ENCODE measurements around the gene TRRAP.

GRCh38 chr7:98869597-98870120 is 8.7 kb upstream of the TRRAP start, which contains the start of gene TMEM130:
- no peak for TF ChIP-seq POLR2A (IDR thresholded peaks at IDR 0.05; ENCODE audit: low read length)
- TF ChIP-seq CTCF (IDR thresholded peaks at IDR 0.05), result no peak
- TF ChIP-seq GATA3 (IDR thresholded peaks at IDR 0.05; ENCODE audit: borderline replicate concordance), result no peak
- TF ChIP-seq PHF8 (IDR thresholded peaks at IDR 0.05; ENCODE audit: borderline replicate concordance, low read depth), result no peak
- no peak for TF ChIP-seq EHMT2 (IDR thresholded peaks at IDR 0.05; ENCODE audit: low read depth)
- no peak for TF ChIP-seq EP300 (IDR thresholded peaks at IDR 0.05)
- TF ChIP-seq KDM5A (IDR thresholded peaks at IDR 0.05), result no peak
- no peak for TF ChIP-seq REST (IDR thresholded peaks at IDR 0.05)
- no peak for TF ChIP-seq CEBPB (IDR thresholded peaks at IDR 0.05)
- TF ChIP-seq SMC3 (IDR thresholded peaks at IDR 0.05), result no peak
- TF ChIP-seq HMGXB4 (CRISPR knock-in tag; IDR thresholded peaks at IDR 0.05; ENCODE audit: borderline replicate concordance), result no peak
